PC-9 (cell line): ENCODE data around the gene IL22. TPM values are rescaled to one million over a fixed set of nuclear protein-coding genes. Genes with fewer than 3 reads are reported as not detected.

Source experiments
- BruUV-seq: library from RNA; stranded (reverse); fragments of 400-500 nt; replicated peaks from 2 replicates; lab custom pipeline; 2021; lab: Mats Ljungman, UMichigan
- CTCF ChIA-PET: fragments of 300-600 bp; sonication (Branson Sonifier 250); formaldehyde crosslinking; loops from one replicate; lab custom pipeline; 2022; ENCODE audit warnings: antibody characterized with exemption; lab: Charles Lee
- POLR2A ChIA-PET: fragments of 300-600 bp; sonication (Branson Sonifier 250); formaldehyde crosslinking; loops from one replicate; lab custom pipeline; 2022; ENCODE audit warnings: antibody characterized with exemption; ENCODE audit not compliant: unreplicated experiment; lab: Charles Lee
- DNase-seq, 2 experiments: peaks; one replicate each; pipeline versions ENCODE4 v3.0.0 to v3.0.0-alpha.2; 2015 to 2022; ENCODE audit warnings: mixed read lengths in 1 of 2
- H2AFZ ChIP-seq: fragments of 200-600 bp; sonication (generic); 2 replicates; pipeline ENCODE4 v1.8.1; 2017; ENCODE audit warnings: antibody characterized with exemption
- H3F3A ChIP-seq: fragments of 200-600 bp; sonication (generic); 2 replicates; pipeline ENCODE4 v1.8.1; 2017; ENCODE audit warnings: antibody characterized with exemption, mild to moderate bottlenecking, low read depth; ENCODE audit not compliant: insufficient read depth
- H3K27ac ChIP-seq: fragments of 200-600 bp; sonication (generic); 2 replicates; pipeline ENCODE4 v1.6.1; 2016; ENCODE audit warnings: mixed run types
- H3K27me3 ChIP-seq: fragments of 200-600 bp; sonication (generic); 2 replicates; pipeline ENCODE4 v1.6.1; 2016; ENCODE audit warnings: low read depth, mixed run types; ENCODE audit not compliant: insufficient read depth
- H3K36me3 ChIP-seq: fragments of 200-600 bp; sonication (generic); 2 replicates; pipeline ENCODE4 v1.6.1; 2016; ENCODE audit warnings: low read depth, mixed run types
- H3K4me1 ChIP-seq: fragments of 200-600 bp; sonication (generic); replicated peaks from 2 replicates; pipeline ENCODE4 v1.6.1; 2016; ENCODE audit warnings: mixed run types; ENCODE audit not compliant: insufficient read depth
- H3K4me2 ChIP-seq: fragments of 200-600 bp; sonication (generic); 2 replicates; pipeline ENCODE4 v1.6.1; 2017; ENCODE audit warnings: mixed run types
- H3K4me3 ChIP-seq: fragments of 200-600 bp; sonication (generic); 2 replicates; pipeline ENCODE4 v1.6.1; 2016; ENCODE audit warnings: mixed run types
- H3K79me2 ChIP-seq: fragments of 200-600 bp; sonication (generic); 2 replicates; pipeline ENCODE4 v1.6.1; 2017; ENCODE audit warnings: low read depth, mixed run types
- H3K9me2 ChIP-seq: fragments of 200-600 bp; sonication (generic); 2 replicates; pipeline ENCODE4 v1.8.1; 2017; ENCODE audit warnings: mild to moderate bottlenecking; ENCODE audit not compliant: insufficient read depth
- H3K9me3 ChIP-seq: fragments of 200-600 bp; sonication (generic); 2 replicates; pipeline ENCODE4 v1.8.1; 2016; ENCODE audit warnings: low read depth; ENCODE audit not compliant: insufficient read depth
- H4K20me1 ChIP-seq: fragments of 200-600 bp; sonication (generic); 2 replicates; pipeline ENCODE4 v1.8.1; 2017; ENCODE audit not compliant: insufficient read depth
- EZH2 ChIP-seq: fragments of 200-600 bp; sonication (generic); IDR thresholded peaks from 2 replicates; pipeline ENCODE4 v1.8.0; 2017; ENCODE audit warnings: antibody characterized with exemption, low read depth
- intact Hi-C: fragments of 100-400 bp; cut with micrococcal nuclease; formaldehyde crosslinking; loops from one replicate; pipeline ENCODE4 v1.10.0; 2022; ENCODE audit not compliant: unreplicated experiment
- total RNA-seq: library from RNA; stranded (reverse); gene quantifications from 2 replicates; pipeline ENCODE4 v1.2.3, GENCODE V29; 2021
- TF ChIP-seq, protein P1 (sequence below): fragments of 200-600 bp; sonication (generic); conservative IDR thresholded peaks from 2 replicates; pipeline ENCODE4 v1.6.1; 2017; ENCODE audit warnings: mixed run types, antibody characterized with exemption, mild to moderate bottlenecking, moderate library complexity

The IL22 gene
- total RNA-seq, 1 experiment from 2014 or later, result not detected

- Histone ChIP-seq H3K27ac (no peak overlapping the region), H3K27me3 (no peaks in the 10 kb centered on the region), H3K4me1 (peaks cover 11% of the 10 kb centered on the region; the same call in 1 of the 2 replicates), H3K9me3 (no peaks in the 10 kb centered on the region), H3F3A (no peaks in the 10 kb centered on the region), H2AFZ (no peak overlapping the region), H3K79me2 (no peaks in the 10 kb centered on the region), H3K36me3 (no peaks in the 10 kb centered on the region), H3K4me3 (no peak overlapping the region), H4K20me1 (no peaks in the 10 kb centered on the region), H3K9me2 (0 out of 2 replicates have a peak, but pooled peaks cover 4% of the 10 kb centered on the region), H3K4me2 (peak overlapping the region; percentile 14; the same call in 1 of the 2 replicates)
- TF ChIP-seq EZH2, result no peak
- TF ChIP-seq, protein P1, sequence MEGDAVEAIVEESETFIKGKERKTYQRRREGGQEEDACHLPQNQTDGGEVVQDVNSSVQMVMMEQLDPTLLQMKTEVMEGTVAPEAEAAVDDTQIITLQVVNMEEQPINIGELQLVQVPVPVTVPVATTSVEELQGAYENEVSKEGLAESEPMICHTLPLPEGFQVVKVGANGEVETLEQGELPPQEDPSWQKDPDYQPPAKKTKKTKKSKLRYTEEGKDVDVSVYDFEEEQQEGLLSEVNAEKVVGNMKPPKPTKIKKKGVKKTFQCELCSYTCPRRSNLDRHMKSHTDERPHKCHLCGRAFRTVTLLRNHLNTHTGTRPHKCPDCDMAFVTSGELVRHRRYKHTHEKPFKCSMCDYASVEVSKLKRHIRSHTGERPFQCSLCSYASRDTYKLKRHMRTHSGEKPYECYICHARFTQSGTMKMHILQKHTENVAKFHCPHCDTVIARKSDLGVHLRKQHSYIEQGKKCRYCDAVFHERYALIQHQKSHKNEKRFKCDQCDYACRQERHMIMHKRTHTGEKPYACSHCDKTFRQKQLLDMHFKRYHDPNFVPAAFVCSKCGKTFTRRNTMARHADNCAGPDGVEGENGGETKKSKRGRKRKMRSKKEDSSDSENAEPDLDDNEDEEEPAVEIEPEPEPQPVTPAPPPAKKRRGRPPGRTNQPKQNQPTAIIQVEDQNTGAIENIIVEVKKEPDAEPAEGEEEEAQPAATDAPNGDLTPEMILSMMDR, result no peak
- CTCF ChIA-PET, result interaction anchor here (0.5 kb wide), 1 partner anchor 24 kb away, joined by 3 read pairs; no protein-coding TSS in a partner anchor
- no TSS peak for BruUV-seq
- DNase-seq, result peak in 1 of 2 experiments; percentile 71
- POLR2A ChIA-PET, result no interaction called here
- intact Hi-C loops, result no loop called here
These were observed 36.7 kb upstream of the IL22 start for GRCh38 chr12:68290126-68290525.

- Histone ChIP-seq H3K4me2 (no peak overlapping the region), H4K20me1 (no peaks in the 10 kb centered on the region), H3K4me3 (no peak overlapping the region), H3K27me3 (no peaks in the 10 kb centered on the region), H3K36me3 (no peaks in the 10 kb centered on the region), H3K4me1 (peaks cover 11% of the 10 kb centered on the region; the same call in 1 of the 2 replicates), H3K79me2 (no peaks in the 10 kb centered on the region), H3K9me2 (no peaks in the 10 kb centered on the region), H3K27ac (no peak overlapping the region), H3F3A (no peaks in the 10 kb centered on the region), H3K9me3 (no peaks in the 10 kb centered on the region), H2AFZ (no peak overlapping the region)
- DNase-seq, result no peak
- POLR2A ChIA-PET, result no interaction called here
- TF ChIP-seq, protein P1, result no peak
- TF ChIP-seq EZH2, result no peak
- intact Hi-C loops, result no loop called here
- no TSS peak for BruUV-seq
- CTCF ChIA-PET, result no interaction called here
These were observed 33.7 kb upstream of the IL22 start for GRCh38 chr12:68287106-68287505.

- DNase-seq, result no peak
- no peaks in the 10 kb centered on the region for H3K79me2 ChIP-seq
- POLR2A ChIA-PET, result interaction anchor here (0.6 kb wide), 1 partner anchor 15 kb away, joined by 6 read pairs; no protein-coding TSS in a partner anchor
These were observed 33.0 kb upstream of the IL22 start for GRCh38 chr12:68286396-68286795.

More at GRCh38 chr12:68286396-68286795, 33.0 kb upstream of the IL22 start:
- no TSS peak for BruUV-seq
- CTCF ChIA-PET, result no interaction called here
- no peak overlapping the region for H3K4me3 ChIP-seq
- no peak overlapping the region for H3K27ac ChIP-seq
- no peaks in the 10 kb centered on the region for H4K20me1 ChIP-seq
- intact Hi-C loops, result no loop called here
- TF ChIP-seq, protein P1, result no peak
- TF ChIP-seq EZH2, result no peak
- no peaks in the 10 kb centered on the region for H3K9me2 ChIP-seq
- no peak overlapping the region for H2AFZ ChIP-seq
- no peaks in the 10 kb centered on the region for H3F3A ChIP-seq
- no peaks in the 10 kb centered on the region for H3K36me3 ChIP-seq
- H3K4me2 ChIP-seq, result no peak overlapping the region
- H3K9me3 ChIP-seq, result no peaks in the 10 kb centered on the region
- no peaks in the 10 kb centered on the region for H3K27me3 ChIP-seq
- H3K4me1 ChIP-seq, result peaks cover 11% of the 10 kb centered on the region; the same call in 1 of the 2 replicates
